Keratinocyte (primary cell): ENCODE measurements around the gene MAPT. TPM values are rescaled to one million over a fixed set of nuclear protein-coding genes. Genes with fewer than 3 reads are reported as not detected.

Experiments used
- DNase-seq: peaks from one replicate; pipeline ENCODE4 v3.0.0-alpha.2; 2011; ENCODE audit warnings: low read depth, missing footprints, low spot score
- FAIRE-seq: peaks from 2 replicates; lab custom pipeline; 2011; peaks lifted over from hg19 to GRCh38; lab: Jason Lieb, UNC
- H2AFZ ChIP-seq: 2 replicates; pipeline ENCODE4 v1.6.0; 2012; ENCODE audit warnings: low read length, control low read depth, inconsistent platforms; ENCODE audit not compliant: control insufficient read depth
- H3K27ac ChIP-seq: 2 replicates; pipeline ENCODE4 v1.5.1; 2011; ENCODE audit warnings: low read length; ENCODE audit not compliant: control insufficient read depth, insufficient read depth
- H3K27me3 ChIP-seq: 3 replicates; pipeline ENCODE4 v1.6.0; 2011; ENCODE audit warnings: low read length; ENCODE audit not compliant: control insufficient read depth, insufficient read depth; ENCODE audit errors: extremely low read depth
- H3K36me3 ChIP-seq, 2 experiments: 2 replicates in 1 of 2; 3 replicates in 1 of 2; pipeline ENCODE4 v1.5.1; 2011; ENCODE audit warnings: low read length in 2 of 2, mild to moderate bottlenecking in 1 of 2; ENCODE audit not compliant: control insufficient read depth in 2 of 2, insufficient read depth in 2 of 2; ENCODE audit errors: extremely low read depth in 1 of 2
- H3K4me1 ChIP-seq: 3 replicates; pipeline ENCODE4 v1.5.1; 2011; ENCODE audit warnings: low read length; ENCODE audit not compliant: control insufficient read depth, insufficient read depth; ENCODE audit errors: extremely low read depth
- H3K4me2 ChIP-seq: 3 replicates; pipeline ENCODE4 v1.6.0; 2011; ENCODE audit warnings: low read depth, low read length; ENCODE audit not compliant: control insufficient read depth, insufficient read depth; ENCODE audit errors: extremely low read depth
- H3K4me3 ChIP-seq, 3 experiments: fragments of 200-600 bp in 1 of 3; sonication (generic) in 1 of 3; 2 replicates in 2 of 3; 3 replicates in 1 of 3; pipeline ENCODE4 v1.5.1; 2011 to 2016; ENCODE audit warnings: low read length in 3 of 3, mild to moderate bottlenecking in 3 of 3, control low read depth in 2 of 3, inconsistent platforms in 1 of 3, low read depth in 1 of 3, mixed read lengths in 1 of 3, mixed run types in 1 of 3, moderate library complexity in 1 of 3; ENCODE audit not compliant: control insufficient read depth in 2 of 3, insufficient read depth in 2 of 3; ENCODE audit errors: extremely low read depth in 1 of 3
- H3K79me2 ChIP-seq: 2 replicates; pipeline ENCODE4 v1.6.0; 2012; ENCODE audit warnings: low read length; ENCODE audit not compliant: control insufficient read depth, insufficient read depth
- H3K9ac ChIP-seq: 3 replicates; pipeline ENCODE4 v1.6.0; 2011; ENCODE audit warnings: low read length; ENCODE audit not compliant: control insufficient read depth, insufficient read depth; ENCODE audit errors: extremely low read depth
- H3K9me1 ChIP-seq: 3 replicates; pipeline ENCODE4 v1.6.0; 2011; ENCODE audit warnings: low read length; ENCODE audit not compliant: control insufficient read depth, insufficient read depth; ENCODE audit errors: extremely low read depth
- H3K9me3 ChIP-seq: 2 replicates; pipeline ENCODE4 v1.5.1; 2012; ENCODE audit warnings: low read depth, low read length; ENCODE audit not compliant: control insufficient read depth
- H4K20me1 ChIP-seq: 3 replicates; pipeline ENCODE4 v1.6.0; 2011; ENCODE audit warnings: low read length; ENCODE audit not compliant: control insufficient read depth, insufficient read depth; ENCODE audit errors: extremely low read depth
- CTCF ChIP-seq, 3 experiments: IDR thresholded peaks in 1 of 3; conservative IDR thresholded peaks in 1 of 3; optimal IDR thresholded peaks in 1 of 3; 2 replicates in 2 of 3; 3 replicates in 1 of 3; pipeline versions ENCODE3 to v1.5.1; 2011; ENCODE audit warnings: low read length in 3 of 3, mild to moderate bottlenecking in 3 of 3, moderate library complexity in 2 of 3, control low read depth in 1 of 3, inconsistent platforms in 1 of 3; ENCODE audit not compliant: insufficient read depth in 2 of 3; ENCODE audit errors: extremely low read depth in 1 of 3
- EZH2 ChIP-seq: IDR thresholded peaks from one replicate; pipeline ENCODE4 v1.6.1; 2012; ENCODE audit warnings: inconsistent platforms, mild to moderate bottlenecking, low read length, moderate library complexity
- dilution Hi-C: fragments of 300-500 bp; cut with MboI; formaldehyde crosslinking; loops from one replicate; pipeline ENCODE4 v1.7.0; 2020; ENCODE audit warnings: low sequenced_read_pairs; ENCODE audit not compliant: extremely low pct_ligation_motif_present
- polyA plus RNA-seq, 5 experiments: library from polyadenylated mRNA; depleted of rRNA in 3 of 5; stranded (reverse) in 3 of 5; stranded (forward) in 1 of 5; unstranded in 1 of 5; fragments of >200 nt; gene quantifications; 1 replicate in 1 of 5; 2 replicates in 3 of 5; 3 replicates in 1 of 5; pipeline versions ENCODE4 v1.2.1 to v1.2.3, GENCODE V29; 2011 to 2012; ENCODE audit warnings: missing spikeins in 2 of 5, low read depth in 1 of 5, low replicate concordance in 1 of 5

MAPT gene
- polyA plus RNA-seq, 1 donor (not counting 4 experiments of a cell fraction or from before 2014, with no cell fraction given): 0.08 TPM

- Histone ChIP-seq H3K4me2 (no peak overlapping the region), H3K9ac (no peak overlapping the region), H2AFZ (no peak overlapping the region), H3K36me3 (peaks cover 32 to 35% of the 10 kb centered on the region in 2 experiments), H4K20me1 (no peaks in the 10 kb centered on the region), H3K4me1 (no peaks in the 10 kb centered on the region), H3K79me2 (no peaks in the 10 kb centered on the region), H3K9me3 (no peaks in the 10 kb centered on the region), H3K9me1 (no peaks in the 10 kb centered on the region), H3K27ac (no peak overlapping the region), H3K4me3 (no peak overlapping the region), H3K27me3 (no peaks in the 10 kb centered on the region)
- dilution Hi-C loops: no loop called here
- no peak for FAIRE-seq
- no peak for DNase-seq
- no peak for TF ChIP-seq EZH2
Observed at GRCh38 chr17:46043606-46044005, 149.3 kb downstream of the MAPT start.

GRCh38 chr17:46044286-46044928 is 150.1 kb downstream of the MAPT start:
- DNase-seq: no peak
- H3K4me2 ChIP-seq: no peak overlapping the region
- no peaks in the 10 kb centered on the region for H3K9me3 ChIP-seq
- no peaks in the 10 kb centered on the region for H3K9me1 ChIP-seq
- H3K4me3 ChIP-seq: no peak overlapping the region
- H3K27me3 ChIP-seq: no peaks in the 10 kb centered on the region
- no peaks in the 10 kb centered on the region for H3K79me2 ChIP-seq
- dilution Hi-C loops: no loop called here
- H4K20me1 ChIP-seq: no peaks in the 10 kb centered on the region
- H3K36me3 ChIP-seq: peaks cover 26 to 28% of the 10 kb centered on the region in 2 experiments
- TF ChIP-seq EZH2 (no peak), CTCF (optimal IDR thresholded peaks at IDR 0.05 in 1 of 3, IDR thresholded peaks at IDR 0.05 in 1 of 3, conservative IDR thresholded peaks at IDR 0.05 in 1 of 3; ENCODE audit: extremely low read depth in 1 of 3, insufficient read depth in 2 of 3, low read length in 3 of 3) (peak; percentile 75 to 92 (median 75))
- FAIRE-seq: peak; percentile 77
- H3K27ac ChIP-seq: peak overlapping the region; percentile 39
- H3K4me1 ChIP-seq: no peaks in the 10 kb centered on the region
- no peak overlapping the region for H3K9ac ChIP-seq
- H2AFZ ChIP-seq: no peak overlapping the region

GRCh38 chr17:46044989-46045388 is 150.6 kb downstream of the MAPT start:
- TF ChIP-seq EZH2 (no peak), CTCF (optimal IDR thresholded peaks at IDR 0.05 in 1 of 3, IDR thresholded peaks at IDR 0.05 in 1 of 3, conservative IDR thresholded peaks at IDR 0.05 in 1 of 3; ENCODE audit: extremely low read depth in 1 of 3, insufficient read depth in 2 of 3, low read length in 3 of 3) (no peak)
- no peak overlapping the region for H2AFZ ChIP-seq
- H3K79me2 ChIP-seq: no peaks in the 10 kb centered on the region
- no peaks in the 10 kb centered on the region for H3K9me3 ChIP-seq
- H3K27me3 ChIP-seq: no peaks in the 10 kb centered on the region
- H4K20me1 ChIP-seq: no peaks in the 10 kb centered on the region
- H3K4me2 ChIP-seq: no peak overlapping the region
- dilution Hi-C loops: no loop called here
- no peak overlapping the region for H3K9ac ChIP-seq
- no peak overlapping the region for H3K4me3 ChIP-seq
- FAIRE-seq (no peak), DNase-seq (no peak)
- H3K9me1 ChIP-seq: no peaks in the 10 kb centered on the region
- no peaks in the 10 kb centered on the region for H3K4me1 ChIP-seq
- no peak overlapping the region for H3K27ac ChIP-seq
- H3K36me3 ChIP-seq: peaks cover 25 to 28% of the 10 kb centered on the region in 2 experiments
